ENCODE data around the gene FOXQ1.
"Not testable (repeated sequence)": the region's sequence is repeated elsewhere in the genome, so short reads cannot be mapped to it uniquely, and the experiment has no call there.

Gene FOXQ1

DNA sequence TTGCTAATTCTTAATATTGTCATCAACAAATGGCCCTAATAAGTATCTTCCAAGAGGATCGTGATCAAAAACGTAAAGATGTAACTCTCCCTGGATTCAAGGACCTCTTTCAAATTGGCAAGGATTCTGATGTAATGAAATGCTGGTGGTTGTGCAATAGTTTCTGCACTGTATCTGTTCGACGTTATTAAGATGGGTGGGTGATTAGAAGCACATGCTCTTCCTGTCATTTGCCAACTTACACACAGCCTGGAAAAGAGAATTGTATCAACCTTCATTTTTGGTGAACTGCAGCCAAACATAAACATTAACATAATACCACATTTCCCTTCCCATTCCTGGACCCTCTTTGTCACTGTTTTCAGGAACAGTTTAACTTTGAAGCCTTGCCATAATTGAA, 9.8 kb downstream of the FOXQ1 start:
- DNase-seq (ENCODE audit: low read depth, low spot score): no peak

DNA sequence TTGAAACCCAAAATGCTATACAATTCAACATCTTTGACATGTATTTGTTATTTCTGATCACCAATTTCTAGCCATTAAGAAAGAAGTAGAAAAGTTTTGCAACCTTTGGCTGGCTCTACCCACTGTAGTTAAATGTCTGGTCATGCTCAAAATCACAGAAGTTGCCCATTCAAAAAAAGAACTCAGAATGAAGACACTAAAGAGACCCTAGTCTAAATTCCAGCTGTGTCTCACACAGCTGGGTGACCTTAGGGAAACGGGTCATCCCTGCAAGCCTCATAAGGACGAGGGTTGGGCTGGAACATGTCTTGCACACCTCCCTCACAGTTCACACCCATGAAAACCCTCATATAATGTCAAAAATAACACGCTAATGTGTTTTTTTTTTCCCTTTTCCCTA, 10.3 kb downstream of the FOXQ1 start:
- no peak for DNase-seq (ENCODE audit: low read depth, low spot score)

DNA sequence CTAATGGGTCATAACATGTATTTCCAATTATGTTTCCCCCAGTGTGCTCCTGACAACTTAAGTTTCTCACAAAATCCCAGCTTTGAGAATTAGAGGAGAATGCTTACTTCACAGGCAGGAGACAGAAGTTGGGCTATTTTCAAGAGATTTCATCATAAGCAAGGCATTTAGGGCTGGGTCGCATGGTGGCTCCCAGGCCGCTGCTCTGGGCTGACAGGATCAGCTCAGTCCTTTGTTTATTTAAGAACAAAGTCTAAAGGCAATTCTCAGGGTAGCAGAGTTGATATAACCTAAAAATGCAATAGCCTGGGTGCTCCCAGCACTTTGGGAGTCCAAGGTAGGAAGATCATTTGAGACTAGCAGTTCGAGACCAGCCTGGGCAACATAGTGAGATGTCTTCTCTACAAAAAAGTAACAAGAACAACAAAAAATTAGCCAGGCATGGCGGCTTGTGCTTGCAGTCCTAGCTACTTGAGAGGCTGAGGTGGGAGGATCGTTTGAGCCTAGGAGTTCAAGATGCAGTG, 10.9 kb downstream of the FOXQ1 start:
- DNase-seq (ENCODE audit: low read depth, low spot score): no peak

DNA sequence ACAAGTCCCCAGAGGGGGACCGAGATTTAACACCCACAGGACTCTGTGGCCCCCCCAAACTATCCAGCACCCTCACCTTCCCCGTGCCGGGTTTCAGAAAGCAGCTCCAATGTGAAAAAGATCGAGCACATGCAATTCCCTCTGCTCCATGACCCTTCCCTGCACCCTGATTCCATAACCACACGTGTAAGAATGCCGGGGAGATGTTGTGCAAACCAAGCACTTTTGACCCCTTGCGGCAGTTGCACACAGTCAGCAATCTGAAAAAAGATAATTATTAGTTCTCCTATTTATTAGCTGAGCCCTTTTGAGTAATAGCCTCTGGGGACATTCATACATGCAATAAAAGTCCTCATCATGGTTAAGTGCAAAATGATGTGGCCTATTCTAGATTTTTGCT, 13.0 kb downstream of the FOXQ1 start:
- no peak for DNase-seq (ENCODE audit: low read depth, low spot score)

DNA sequence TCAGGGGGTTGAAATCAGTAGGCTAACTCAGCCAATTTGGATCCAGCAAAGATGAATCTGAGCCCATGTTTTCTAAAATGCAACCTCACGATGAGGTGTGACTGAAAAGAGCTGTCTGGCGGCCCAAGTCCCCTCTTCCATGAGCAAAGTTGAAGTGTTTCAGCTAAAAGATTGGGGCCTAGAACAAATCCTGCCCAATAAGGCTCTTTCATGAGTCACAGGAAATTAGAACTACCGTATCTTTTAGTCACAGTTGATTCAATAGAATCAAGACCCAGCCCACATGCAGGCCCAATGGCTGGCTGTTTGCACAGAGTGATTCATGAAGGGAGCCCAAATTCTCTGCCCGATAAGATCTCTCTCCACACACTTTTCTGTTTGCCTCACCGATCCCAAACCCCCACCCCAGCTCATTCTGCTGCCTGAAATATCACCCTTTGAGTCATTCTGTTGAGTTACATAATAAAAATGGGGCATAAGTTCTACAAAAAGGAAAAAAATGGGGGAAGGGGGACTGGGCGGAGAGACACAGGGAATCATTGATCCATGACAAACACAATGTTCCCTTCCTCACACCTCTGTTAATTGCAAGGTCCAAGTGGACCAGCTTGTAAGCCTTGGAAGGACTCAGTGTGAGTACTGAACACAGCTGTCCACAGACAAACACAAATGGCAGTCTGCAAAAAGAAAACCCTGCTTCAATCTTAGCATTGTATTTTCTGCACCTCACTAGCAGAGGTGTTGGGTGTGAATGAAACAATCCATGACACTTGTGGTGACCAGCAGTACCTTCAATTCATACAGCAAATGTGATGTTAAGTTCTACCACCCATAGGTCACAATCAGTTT, 13.8 kb downstream of the FOXQ1 start:
- no peak for DNase-seq (ENCODE audit: low read depth, low spot score)

DNA sequence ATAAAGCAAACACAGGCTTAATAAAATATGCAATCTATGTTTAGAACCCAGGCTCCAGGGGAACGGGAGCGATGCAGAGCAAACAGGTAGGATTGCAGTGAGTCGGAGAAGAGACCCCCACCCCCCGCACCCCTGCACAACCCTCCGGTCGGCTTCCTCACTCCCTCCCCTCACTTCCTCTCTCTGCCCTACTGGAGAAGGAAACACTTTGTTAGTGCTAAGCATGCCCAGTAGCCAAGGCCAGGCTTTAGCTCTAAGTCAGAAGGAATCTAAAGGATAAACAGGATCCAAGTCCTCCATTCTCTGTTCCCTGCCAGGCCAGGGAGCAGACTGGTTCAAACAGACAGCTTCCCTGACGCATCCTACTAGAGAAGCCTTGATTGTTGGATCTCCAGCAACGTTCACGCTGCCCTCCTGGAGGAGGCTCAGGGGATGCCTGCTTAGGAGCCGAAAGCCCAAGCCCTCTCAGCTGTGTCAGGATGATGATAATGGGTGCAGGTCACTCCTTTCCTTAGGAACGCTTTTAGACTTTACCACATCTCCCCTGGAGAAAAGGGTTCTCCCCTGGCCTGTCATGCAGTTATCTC, 14.7 kb downstream of the FOXQ1 start:
- no peak for DNase-seq (ENCODE audit: low read depth, low spot score)

DNA sequence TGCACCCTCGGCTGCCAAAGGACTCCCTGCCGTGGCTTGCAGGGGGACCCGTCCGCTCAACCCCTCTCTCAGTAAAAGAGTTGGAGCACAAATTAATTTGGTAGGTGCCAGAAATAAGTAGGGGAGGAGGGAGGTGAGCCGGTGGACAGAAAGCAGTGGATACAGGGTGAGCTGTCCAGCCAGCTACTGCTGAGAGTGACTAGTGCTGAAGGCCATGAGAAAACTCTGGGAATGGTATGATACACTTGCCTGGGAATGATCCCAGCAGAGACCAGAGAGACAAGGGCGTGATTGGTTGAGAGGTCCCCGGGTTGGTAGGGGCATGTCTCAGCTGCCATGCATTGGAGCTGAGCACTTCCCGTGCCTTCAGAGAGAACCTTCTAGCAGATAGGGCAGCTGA, 15.7 kb downstream of the FOXQ1 start:
- DNase-seq (ENCODE audit: low read depth, low spot score): no peak

DNA sequence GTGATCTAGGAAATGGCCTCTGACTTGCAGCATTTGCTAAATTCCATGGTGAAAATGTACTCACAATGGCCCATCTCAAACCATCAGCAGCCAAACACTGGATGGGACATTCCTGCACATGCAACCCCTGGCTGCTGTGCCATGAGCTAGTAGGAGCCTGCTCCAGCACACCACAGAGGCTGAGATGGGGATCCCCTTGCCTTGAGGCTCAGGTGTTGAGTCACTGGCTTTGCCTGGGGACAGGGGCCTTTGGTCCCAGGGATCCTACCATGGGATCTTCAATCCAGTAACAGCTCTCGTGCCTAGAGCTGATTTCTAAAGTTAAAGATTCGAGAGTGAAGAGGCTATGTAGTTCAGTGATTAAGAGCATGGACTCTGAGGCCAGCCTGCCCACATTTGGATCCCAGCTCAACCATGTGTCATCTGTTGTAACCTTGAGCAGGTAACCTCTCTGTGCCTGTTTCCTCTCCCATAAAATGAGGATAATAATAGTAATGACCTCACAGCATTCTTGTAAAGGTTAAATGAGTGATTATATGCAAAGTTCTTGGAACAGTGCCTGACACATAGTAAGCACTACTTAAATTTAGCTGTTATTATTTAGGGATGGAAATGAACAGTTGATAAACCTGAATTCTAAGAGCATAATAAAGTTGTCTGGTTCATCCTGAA, 16.4 kb downstream of the FOXQ1 start:
- no peak for DNase-seq (ENCODE audit: low read depth, low spot score)

DNA sequence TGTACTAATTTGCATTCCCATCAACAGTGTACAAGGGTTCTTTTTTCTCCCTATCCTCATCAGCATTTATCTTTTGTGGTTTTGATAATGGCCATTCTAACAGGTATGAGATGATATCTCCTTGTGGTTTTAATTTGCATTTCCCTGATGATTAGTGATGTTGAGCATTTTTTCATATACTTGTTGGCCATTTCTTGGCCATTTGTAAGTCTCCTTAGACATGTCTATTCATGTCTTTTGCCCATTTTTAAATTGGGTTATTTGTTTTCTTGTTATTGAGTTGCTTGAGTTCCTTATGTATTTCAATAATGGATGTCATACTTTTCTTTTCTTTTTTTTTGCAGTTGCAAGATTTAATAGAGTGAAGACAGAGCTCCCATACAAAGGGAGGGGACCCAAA, 17.8 kb downstream of the FOXQ1 start:
- DNase-seq (ENCODE audit: low read depth, low spot score): no peak

DNA sequence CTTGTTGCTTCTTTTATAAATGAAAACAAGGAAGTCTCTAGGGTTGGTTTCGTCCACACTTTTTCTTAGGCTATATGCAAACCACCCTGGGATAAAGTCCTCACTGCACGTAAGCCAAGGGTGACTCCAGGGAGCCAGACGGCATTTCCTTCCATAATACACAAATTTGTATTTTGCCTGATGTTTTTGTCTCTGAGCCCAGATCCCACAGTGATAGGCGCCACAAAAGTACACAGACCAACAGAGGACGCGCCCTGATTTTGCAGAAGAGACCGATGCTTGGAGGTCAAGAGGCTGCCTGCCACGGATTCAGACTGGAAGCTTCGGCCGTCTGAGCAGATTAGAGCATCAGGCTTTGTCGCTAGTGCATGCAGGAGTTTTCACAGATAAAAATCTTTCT, 22.8 kb downstream of the FOXQ1 start:
- DNase-seq (ENCODE audit: low read depth, low spot score): no peak

DNA sequence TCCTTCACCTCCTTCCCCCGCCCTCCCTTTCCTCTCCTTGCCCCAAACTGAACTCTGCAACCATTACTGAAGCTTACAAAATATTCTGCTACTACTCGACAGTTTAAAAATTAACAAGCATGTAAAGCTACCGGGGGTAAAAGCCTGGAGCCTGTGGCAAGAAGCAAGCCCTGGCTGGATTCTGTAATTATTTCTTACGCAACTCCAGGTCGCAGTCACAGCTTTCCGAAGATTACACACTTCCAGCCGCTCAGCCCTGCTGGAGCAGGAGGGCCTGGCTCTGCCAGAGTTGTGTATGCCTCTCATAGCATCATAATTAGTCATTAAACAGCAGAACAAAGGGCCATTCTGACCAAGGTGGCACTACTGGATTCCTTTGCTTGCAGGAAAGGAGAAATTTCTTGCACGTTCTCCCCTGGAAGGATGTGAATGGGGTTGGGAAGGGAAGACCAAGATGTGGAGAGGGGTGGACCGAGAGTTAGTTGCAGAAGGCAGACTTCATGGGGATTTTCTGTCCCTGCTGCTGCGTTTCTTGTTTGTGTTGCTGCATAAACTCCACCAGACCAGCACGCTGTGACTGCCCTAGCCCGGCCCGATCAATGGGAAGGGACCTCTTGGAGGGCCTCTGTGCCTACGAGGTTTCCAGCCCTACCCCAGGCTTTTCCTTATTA, 23.6 kb downstream of the FOXQ1 start:
- no peak for DNase-seq (ENCODE audit: low read depth, low spot score)

DNA sequence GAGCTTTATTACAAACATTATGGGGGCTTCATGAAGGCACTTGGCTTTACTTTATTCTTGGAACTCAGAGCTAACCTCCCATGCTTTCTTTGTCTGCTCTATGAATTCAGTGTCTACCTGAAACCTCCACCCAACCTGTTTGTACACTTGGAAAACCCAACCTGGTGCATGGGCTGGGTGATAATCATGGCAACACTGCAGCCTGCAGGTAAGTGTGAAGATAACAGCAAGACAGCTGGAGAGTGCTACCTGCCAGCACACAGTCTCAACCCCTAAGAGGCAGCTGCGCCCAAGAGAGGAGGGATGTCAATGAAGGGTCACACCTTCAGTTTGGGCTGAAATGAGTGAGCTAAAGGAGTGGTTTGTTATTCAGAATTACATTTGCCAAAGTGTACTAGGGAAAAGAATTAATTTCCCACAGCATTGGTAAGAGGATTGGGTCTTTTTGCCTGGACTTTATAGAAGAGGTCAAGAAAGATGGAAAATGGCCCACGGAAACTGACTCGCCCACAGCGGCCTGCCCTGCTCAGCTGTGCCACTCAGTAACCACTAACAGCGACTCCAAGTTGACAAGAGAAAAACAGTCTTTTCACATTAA, 24.4 kb downstream of the FOXQ1 start:
- DNase-seq (ENCODE audit: low read depth, low spot score): no peak

DNA sequence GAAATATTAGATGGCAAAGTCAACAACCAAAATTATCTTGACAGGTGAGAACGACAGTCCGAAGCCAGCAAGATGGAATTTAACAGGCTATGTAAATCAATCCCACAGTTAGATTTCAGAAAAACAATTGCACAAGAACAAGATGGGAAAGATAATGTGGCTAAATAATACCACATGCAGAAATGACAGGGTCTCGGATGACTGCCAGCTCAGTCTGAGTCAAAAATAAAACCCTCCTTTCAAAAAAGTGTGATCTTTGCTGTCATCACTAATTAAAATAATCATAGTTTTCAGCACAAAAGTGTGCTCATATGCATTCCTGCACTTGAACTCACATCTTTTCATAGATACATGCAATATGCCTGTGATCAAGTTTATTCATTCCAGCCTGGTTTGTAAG, 25.9 kb downstream of the FOXQ1 start:
- DNase-seq (ENCODE audit: low read depth, low spot score): no peak

DNA sequence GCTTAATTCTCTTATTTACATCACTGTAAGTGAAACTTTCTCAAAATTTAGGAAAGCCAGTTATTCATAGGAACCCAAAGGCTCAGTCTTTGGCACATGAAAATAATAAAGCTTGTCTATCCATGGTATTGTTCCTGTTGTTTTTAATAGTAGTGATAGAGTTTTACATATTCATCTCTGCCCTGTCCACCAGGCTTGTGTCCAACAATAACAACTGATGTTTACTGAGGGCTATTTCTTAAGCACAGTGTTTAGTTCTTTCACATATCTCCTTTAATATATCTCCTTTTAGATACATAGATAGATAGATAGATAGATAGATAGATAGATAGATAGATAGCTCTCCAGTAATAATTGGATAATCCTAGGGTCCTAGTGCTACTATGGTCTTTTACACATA, 34.2 kb downstream of the FOXQ1 start:
- no peak for DNase-seq (ENCODE audit: low read depth, low spot score)

DNA sequence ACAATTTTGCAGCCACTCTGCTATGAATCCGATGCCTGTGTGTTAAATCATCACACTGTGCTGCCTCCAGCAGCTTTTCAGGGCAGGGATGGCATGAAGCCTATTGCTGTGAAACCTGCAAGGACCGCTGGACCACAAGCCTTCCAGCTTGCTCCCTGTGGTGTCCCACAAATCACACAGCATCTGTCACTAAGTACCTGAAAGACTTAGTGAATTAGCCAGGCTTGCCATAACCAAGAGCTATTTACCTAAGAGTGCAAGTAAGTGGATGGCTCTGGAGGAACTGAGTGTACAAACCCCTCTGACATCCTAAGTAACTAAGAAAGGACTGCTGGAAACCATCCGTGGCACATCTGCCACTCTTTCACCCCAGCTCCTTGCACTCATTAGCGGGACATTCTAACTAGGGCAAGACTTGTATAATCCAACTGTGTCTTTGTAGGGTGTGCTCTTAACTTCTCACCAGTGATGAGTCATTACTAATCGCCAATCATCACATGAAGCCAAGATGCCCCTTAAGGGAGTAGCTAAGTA, 34.7 kb downstream of the FOXQ1 start:
- DNase-seq (ENCODE audit: low read depth, low spot score): no peak

DNA sequence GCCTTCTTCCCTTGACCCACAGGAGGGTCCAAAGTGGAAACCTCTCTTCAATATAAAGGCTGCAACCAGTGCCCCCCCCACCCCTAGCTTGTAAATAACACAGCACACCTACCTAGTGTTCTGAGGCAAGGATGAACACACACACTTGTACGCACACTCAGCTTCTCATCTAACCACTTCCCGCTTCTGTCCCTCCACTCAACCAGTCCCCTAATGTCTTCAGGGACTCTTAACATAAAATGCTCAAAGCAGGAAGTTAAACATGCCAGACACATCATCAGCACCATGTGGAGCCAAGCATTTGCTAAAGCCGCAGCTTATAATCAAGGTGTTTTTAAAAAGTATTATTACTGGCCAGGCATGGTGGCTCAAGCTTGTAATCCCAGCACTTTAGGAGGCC, 35.3 kb downstream of the FOXQ1 start:
- DNase-seq (ENCODE audit: low read depth, low spot score): no peak

DNA sequence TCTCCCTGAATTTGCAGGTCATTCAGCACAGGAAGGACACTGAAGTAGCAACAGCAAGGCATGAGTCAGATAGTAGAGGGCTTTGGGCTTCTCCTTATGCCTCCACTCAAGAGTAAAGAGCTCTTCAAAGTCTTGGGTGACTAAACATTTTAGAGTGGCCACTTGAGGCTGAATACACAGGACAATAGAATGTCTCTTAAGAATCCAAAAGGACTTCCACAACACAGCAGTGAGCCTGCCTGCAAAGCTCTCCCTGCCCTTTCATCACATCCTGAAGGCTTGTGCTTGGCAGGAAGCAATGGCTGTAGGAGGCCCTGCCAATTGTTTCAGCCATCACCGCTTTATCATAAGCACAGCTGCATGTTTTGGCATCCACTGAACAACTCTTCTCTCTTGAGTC, 36.8 kb downstream of the FOXQ1 start:
- no peak for DNase-seq (ENCODE audit: low read depth, low spot score)

DNA sequence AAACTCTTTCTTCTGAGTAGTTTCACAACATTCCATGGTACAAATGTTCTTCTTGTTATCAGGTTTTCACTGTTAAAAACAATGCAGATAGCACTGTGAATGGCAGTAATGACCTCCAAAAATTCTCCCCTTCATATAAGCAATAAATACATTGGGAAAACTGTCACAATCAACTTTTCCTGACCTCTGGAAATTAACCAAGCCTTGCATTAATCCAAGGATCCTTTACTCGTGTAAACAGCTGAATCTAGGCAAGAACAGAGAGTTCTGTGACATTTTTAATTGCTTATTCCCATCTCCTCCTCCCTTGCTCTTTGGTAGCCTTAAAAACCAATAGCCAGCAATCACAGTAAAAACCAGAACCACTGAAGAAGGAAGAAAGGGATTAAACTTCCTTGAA, 37.8 kb downstream of the FOXQ1 start:
- DNase-seq (ENCODE audit: low read depth, low spot score): no peak

DNA sequence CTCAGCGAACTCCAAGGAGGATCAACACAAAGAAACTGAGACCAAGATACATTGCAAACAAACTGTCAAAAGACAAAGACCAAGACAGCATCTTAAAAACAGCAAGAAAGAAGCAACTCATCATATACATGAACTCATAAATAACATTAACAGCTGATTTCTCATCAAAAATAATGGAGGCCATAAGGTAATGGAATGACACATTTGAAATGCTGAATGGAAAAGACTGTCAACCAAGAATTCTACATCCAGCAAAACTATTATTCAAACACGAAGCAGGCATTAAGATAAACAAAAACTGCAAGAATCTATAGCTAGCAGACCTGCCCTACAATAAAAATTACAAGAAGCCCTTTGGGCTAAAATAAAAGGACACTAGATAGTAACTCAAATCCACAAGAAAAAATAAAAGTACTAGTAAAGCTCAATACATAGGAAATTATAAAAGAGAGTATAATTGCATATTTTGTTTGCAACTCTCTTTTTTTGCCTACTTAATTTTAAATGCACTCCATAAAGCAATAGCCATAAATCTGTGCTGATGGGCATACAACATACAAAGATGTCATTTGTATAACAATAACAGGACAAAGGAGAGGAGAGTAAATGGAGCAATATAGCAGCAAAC, 39.6 kb downstream of the FOXQ1 start:
- no peak for DNase-seq (ENCODE audit: low read depth, low spot score)

DNA sequence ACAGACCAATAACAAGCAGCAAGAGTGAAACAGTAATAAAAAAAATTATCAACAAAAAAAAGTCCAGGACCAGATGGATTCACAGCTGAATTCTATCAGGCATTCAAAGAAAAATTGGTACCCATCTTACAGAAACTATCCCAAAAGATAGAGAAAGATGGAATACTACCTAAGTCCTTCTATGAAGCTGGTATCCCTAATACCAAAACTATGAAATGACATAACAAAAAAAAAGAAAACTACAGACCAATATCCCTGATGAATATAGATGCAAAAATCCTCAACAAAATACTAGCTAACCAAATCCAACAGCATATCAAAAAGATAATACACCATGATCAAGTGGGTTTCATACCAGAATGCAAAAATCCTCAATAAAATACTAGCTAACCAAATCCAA, 43.2 kb downstream of the FOXQ1 start:
- DNase-seq (ENCODE audit: low read depth, low spot score): not testable (repeated sequence)

DNA sequence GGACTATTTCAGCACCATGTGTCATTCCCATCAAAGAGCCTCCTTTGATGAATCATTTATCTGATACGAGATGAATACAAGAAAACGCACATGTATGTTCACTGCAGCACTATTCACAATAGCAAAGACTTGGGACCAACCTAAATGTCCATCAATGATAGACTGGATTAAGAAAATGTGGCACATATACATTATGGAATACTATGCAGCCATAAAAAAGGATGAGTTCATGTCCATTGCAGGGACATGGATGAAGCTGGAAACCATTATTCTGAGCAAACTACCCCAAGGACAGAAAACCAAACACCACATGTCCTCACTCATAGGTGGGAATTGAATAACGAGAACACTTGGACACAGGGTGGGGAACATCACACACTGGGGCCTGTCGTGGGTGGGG, 49.8 kb downstream of the FOXQ1 start:
- not testable (repeated sequence) for DNase-seq (ENCODE audit: low read depth, low spot score)
